Erythroblast (primary cell): ENCODE measurements around the gene NCKAP5.

ENCODE experiments used
- GATA1 ChIP-seq: IDR thresholded peaks from 2 replicates; pipeline ENCODE4 v1.6.1; 2011; ENCODE audit warnings: low read depth, mild to moderate bottlenecking, control low read depth, low read length, moderate library complexity
- POLR2A ChIP-seq: IDR thresholded peaks from 2 replicates; pipeline ENCODE4 v1.6.1; 2011; ENCODE audit warnings: mild to moderate bottlenecking, low read length

DNA sequence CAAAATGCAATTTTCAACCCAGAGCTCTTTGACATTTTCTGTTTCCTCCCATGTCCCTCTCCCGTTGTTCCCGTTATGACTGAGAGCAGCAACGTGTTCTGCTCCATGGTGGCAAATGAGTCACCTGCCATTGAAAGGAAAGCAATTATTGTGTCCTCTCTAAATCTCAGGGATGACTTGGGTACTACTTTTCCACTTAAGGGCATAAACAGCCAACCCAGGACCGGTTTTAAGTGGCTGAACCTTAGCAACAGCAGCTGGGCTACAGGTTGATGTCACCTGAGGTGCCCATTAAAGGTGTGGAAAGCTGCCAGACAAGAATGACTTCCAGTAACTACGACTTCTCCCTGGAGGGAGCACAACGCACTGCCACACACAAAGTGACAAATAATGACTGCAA, 236.8 kb downstream of the NCKAP5 start:
- TF ChIP-seq POLR2A, result no peak
- no peak for TF ChIP-seq GATA1
